ENCODE measurements around the gene MKLN1. TPM values are rescaled to one million over a fixed set of nuclear protein-coding genes. Genes with fewer than 3 reads are reported as not detected.

The MKLN1 gene
- total RNA-seq, 1 experiment from 2014 or later: 90.2 TPM

GRCh38 chr7:131321656-131322055 lies 6.0 kb upstream of the MKLN1 start:
- TF ChIP-seq EZH2 (IDR thresholded peaks at IDR 0.05; ENCODE audit: borderline replicate concordance, low read depth, low read length, poor library complexity, severe bottlenecking): no peak
- TF ChIP-seq, protein P1, sequence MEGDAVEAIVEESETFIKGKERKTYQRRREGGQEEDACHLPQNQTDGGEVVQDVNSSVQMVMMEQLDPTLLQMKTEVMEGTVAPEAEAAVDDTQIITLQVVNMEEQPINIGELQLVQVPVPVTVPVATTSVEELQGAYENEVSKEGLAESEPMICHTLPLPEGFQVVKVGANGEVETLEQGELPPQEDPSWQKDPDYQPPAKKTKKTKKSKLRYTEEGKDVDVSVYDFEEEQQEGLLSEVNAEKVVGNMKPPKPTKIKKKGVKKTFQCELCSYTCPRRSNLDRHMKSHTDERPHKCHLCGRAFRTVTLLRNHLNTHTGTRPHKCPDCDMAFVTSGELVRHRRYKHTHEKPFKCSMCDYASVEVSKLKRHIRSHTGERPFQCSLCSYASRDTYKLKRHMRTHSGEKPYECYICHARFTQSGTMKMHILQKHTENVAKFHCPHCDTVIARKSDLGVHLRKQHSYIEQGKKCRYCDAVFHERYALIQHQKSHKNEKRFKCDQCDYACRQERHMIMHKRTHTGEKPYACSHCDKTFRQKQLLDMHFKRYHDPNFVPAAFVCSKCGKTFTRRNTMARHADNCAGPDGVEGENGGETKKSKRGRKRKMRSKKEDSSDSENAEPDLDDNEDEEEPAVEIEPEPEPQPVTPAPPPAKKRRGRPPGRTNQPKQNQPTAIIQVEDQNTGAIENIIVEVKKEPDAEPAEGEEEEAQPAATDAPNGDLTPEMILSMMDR (conservative IDR thresholded peaks at IDR 0.05; ENCODE audit: low read depth, low read length): no peak
- DNase-seq (ENCODE audit: low spot score): no peak
- no peak overlapping the region for H3K4me3 ChIP-seq (ENCODE audit: low read depth, low read length, poor library complexity, severe bottlenecking)
- ChIA-PET POLR2A (ENCODE audit: low non-redundant PET) (no interaction called here), CTCF (no interaction called here)
- H3K9me3 ChIP-seq (ENCODE audit: low read depth, low read length, poor library complexity, severe bottlenecking): no peaks in the 10 kb centered on the region
- no peaks in the 10 kb centered on the region for H3K4me1 ChIP-seq (ENCODE audit: insufficient read depth, low read length, poor library complexity, severe bottlenecking)
- no peak overlapping the region for H3K27ac ChIP-seq (ENCODE audit: low read depth, low read length, poor library complexity, severe bottlenecking)
- no peaks in the 10 kb centered on the region for H3K27me3 ChIP-seq (replicated peaks; ENCODE audit: insufficient read depth, low read depth, low read length, poor library complexity)
- BruUV-seq (replicated peaks): no TSS peak
- intact Hi-C loops (cut with micrococcal nuclease; ENCODE audit: unreplicated experiment): no loop called here
- no peaks in the 10 kb centered on the region for H3K36me3 ChIP-seq (ENCODE audit: insufficient read depth, low read length, poor library complexity, severe bottlenecking)

DNA sequence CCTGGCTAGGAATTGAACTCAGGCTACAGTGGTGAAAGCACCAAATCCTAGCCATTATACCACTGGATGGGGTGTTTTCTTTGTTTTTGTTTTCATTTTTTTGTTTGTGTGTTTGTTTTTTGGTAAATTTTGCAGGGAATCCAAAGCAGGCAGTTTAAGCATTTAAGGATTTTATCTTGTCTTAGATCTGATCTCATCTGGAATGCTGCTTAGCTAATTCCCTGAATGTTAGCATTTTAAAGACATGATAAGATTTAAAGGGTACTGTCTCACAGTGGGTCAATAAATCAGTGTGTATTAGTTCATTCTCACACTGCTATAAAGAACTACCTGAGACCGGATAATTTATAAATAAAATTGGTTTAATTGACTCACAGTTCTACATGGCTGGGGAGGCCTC lies 5.6 kb upstream of the MKLN1 start:
- DNase-seq (ENCODE audit: low spot score): no peak
- TF ChIP-seq, protein P1 (conservative IDR thresholded peaks at IDR 0.05; ENCODE audit: low read depth, low read length): no peak
- no peak for TF ChIP-seq EZH2 (IDR thresholded peaks at IDR 0.05; ENCODE audit: borderline replicate concordance, low read depth, low read length, poor library complexity, severe bottlenecking)
- no peak overlapping the region for H3K27ac ChIP-seq (ENCODE audit: low read depth, low read length, poor library complexity, severe bottlenecking)
- peaks cover 4% of the 10 kb centered on the region for H3K4me1 ChIP-seq (ENCODE audit: insufficient read depth, low read length, poor library complexity, severe bottlenecking)
- H3K27me3 ChIP-seq (replicated peaks; ENCODE audit: insufficient read depth, low read depth, low read length, poor library complexity): no peaks in the 10 kb centered on the region
- BruUV-seq (replicated peaks): no TSS peak
- H3K9me3 ChIP-seq (ENCODE audit: low read depth, low read length, poor library complexity, severe bottlenecking): no peaks in the 10 kb centered on the region
- no peak overlapping the region for H3K4me3 ChIP-seq (ENCODE audit: low read depth, low read length, poor library complexity, severe bottlenecking)
- no peaks in the 10 kb centered on the region for H3K36me3 ChIP-seq (ENCODE audit: insufficient read depth, low read length, poor library complexity, severe bottlenecking)
- intact Hi-C loops (cut with micrococcal nuclease; ENCODE audit: unreplicated experiment): no loop called here
- ChIA-PET CTCF (no interaction called here), POLR2A (ENCODE audit: low non-redundant PET) (no interaction called here)

DNA sequence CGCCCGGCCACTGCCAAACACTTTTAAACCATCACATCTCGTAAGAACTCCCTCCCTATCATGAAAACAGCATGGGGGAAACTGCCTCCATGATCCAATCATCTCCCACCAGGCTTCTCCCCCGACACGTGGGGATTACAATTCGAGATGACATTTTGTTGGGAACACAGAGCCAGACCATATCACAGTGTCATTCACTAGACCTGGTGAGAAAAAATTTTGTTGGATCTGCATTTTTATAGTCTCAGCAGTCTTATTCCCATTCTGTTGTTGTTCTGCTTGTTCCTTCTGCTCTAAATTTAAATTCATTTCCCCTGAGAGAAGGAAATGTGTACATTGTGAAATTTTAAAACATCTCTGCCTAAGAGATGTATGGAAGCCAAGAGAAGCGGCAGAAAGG lies 4.8 kb upstream of the MKLN1 start:
- Histone ChIP-seq H3K27ac (ENCODE audit: low read depth, low read length, poor library complexity, severe bottlenecking) (no peak overlapping the region), H3K9me3 (ENCODE audit: low read depth, low read length, poor library complexity, severe bottlenecking) (no peaks in the 10 kb centered on the region), H3K27me3 (replicated peaks; ENCODE audit: insufficient read depth, low read depth, low read length, poor library complexity) (no peaks in the 10 kb centered on the region), H3K4me1 (ENCODE audit: insufficient read depth, low read length, poor library complexity, severe bottlenecking) (peaks cover 4% of the 10 kb centered on the region), H3K4me3 (ENCODE audit: low read depth, low read length, poor library complexity, severe bottlenecking) (no peak overlapping the region), H3K36me3 (ENCODE audit: insufficient read depth, low read length, poor library complexity, severe bottlenecking) (no peaks in the 10 kb centered on the region)
- no TSS peak for BruUV-seq (replicated peaks)
- CTCF ChIA-PET: no interaction called here
- TF ChIP-seq, protein P1 (conservative IDR thresholded peaks at IDR 0.05; ENCODE audit: low read depth, low read length): no peak
- TF ChIP-seq EZH2 (IDR thresholded peaks at IDR 0.05; ENCODE audit: borderline replicate concordance, low read depth, low read length, poor library complexity, severe bottlenecking): no peak
- DNase-seq (ENCODE audit: low spot score): no peak
- intact Hi-C loops (cut with micrococcal nuclease; ENCODE audit: unreplicated experiment): no loop called here
- POLR2A ChIA-PET (ENCODE audit: low non-redundant PET): no interaction called here
